HG03280 (cell line): ENCODE measurements around the gene C1QTNF1.
A peak's percentile ranks its signal among the peaks of the same experiment; 100 is the strongest.
"Not testable (repeated sequence)": the region's sequence is repeated elsewhere in the genome, so short reads cannot be mapped to it uniquely, and the experiment has no call there.

Experiments used
- ATAC-seq: cut with Tn5 transposase; IDR thresholded peaks from one replicate; pipeline ENCODE4 v1.9.1; 2021; ENCODE audit warnings: mild to moderate bottlenecking, moderate library complexity; ENCODE audit not compliant: unreplicated experiment

C1QTNF1 gene

GRCh38 chr17:79051306-79051705, 27.3 kb downstream of the C1QTNF1 start:
- no peak for ATAC-seq

DNA sequence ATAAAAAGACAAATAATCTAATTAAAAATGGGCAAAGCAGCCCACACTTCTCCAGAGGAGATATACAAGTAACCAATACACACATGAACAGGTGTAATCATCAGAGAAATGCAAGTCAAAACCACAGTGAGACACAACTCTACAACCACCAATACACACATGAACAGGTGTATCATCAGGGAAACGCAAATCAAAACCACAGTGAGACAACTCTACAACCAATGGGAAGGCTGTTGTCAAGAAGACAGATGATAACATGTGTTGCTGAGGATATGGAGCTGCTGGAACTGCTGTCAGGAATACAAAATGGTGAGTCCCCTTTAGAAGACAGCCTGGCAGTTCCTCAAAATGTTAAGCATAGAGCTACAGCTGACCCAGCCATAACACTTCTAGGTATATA, 28.2 kb downstream of the C1QTNF1 start:
- ATAC-seq = no peak

GRCh38 chr17:79053251-79053925, 29.4 kb downstream of the C1QTNF1 start:
- no peak for ATAC-seq

GRCh38 chr17:79054200-79054960, 30.4 kb downstream of the C1QTNF1 start:
- no peak for ATAC-seq

DNA sequence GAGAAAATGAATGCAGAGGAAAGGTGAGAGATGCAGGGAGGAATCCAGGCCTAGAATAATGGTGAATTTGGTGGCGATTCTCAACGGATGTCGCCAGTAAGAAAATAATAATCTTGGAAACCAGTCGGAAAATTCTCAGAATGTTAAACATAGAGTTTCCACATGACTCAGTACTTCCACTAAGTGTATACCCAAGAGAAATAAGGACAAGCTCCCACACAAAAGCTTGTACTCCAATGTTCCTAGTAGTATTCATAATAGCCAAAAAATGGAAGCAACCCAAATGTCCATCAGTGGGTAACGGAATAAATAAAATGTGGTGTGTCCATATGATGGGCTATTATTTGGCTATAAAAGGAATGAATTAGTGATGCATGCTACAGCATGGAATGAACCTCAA, 31.2 kb downstream of the C1QTNF1 start:
- no peak for ATAC-seq

DNA sequence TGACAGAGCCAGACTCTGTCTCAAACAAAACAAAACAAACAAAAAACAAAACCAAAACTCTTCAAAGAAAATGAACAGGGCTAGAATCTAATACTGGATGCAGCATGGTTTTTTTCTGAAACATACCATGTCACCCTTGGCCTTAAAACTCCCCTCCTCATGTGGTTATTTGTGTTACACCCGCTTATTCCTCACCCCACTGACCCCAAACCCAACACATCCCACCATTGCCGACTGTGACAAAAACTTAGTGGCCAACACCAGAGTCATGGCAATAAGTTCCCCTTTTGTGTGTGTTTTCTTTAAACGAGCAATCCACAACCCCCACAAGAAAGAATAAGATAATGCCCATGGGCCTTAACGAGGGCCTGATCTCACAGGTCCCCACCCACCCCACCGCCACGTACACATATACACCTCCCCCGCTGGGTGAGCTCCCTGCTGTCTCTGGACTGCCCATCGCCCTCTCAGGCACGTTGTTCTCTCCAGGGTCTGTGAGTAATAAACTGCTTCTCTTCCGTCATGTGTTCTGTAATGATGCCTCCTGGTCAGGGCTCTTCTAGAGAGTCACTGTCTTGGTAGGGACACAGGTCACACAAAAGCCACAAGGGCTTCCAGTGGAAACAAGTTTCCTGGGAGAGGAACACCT, 33.9 kb downstream of the C1QTNF1 start:
- ATAC-seq = no peak

DNA sequence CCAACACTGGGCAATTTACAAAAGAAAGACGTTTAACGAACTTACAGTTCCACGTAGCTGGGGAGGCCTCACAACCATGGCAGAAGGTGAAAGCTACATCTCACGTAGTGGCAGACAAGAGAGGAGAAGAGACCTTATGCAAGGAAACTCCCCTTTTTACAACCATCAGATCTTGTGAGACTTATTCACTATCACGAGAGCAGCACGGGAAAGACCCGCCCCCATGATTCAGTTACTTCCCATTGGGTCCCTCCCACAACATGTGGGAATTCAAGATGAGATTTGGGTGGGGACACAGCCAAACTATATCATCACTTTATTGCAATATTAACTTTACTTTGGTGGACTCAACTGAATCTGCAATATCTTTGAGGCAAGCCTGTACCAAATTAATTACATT, 38.7 kb downstream of the C1QTNF1 start:
- ATAC-seq = no peak

DNA sequence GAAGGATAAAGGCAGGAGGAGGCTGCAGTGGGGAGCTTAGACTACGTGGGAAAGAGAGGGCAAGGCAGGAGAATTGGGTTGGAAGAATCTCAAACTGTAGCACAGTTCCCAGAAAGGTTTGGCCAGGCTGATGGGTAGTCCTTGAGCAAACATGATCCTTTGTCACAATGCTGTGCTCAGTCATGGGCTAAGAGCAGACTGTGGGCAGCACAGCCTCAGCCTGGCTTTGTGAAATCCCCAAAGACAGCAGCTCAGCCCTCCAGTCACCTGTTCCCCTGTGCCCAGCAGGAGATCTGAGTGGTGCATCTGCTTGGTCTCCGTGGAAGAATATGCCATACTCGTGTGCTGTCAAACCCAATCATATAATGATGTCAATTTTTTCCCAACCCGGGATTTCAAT, 40.1 kb downstream of the C1QTNF1 start:
- no peak for ATAC-seq

DNA sequence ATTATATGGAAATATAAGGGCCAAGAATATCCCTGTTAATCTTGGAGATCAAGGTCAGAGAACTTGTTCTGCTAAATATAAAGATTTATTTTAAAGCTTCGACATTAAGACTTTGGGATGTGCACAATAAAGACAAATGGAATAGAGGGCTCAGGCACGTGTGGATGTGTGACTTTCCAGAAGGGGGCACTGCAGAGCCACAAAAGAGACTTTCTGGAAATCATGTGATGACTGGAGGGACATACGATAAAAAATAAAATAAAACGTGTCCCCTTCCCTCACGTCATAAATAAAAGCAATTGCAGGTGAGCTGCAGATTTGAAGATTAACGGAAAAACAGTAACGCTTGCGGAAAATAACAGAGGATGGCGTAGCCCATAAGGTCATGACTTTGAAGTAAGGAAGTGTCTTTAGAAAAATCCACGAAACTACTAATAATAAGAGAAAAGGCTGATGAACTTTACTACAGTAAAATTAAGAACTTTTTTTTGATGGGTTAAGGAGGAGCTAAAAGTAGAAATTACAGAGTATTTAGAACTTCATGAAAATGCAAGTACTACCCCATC, 41.2 kb downstream of the C1QTNF1 start:
- no peak for ATAC-seq

DNA sequence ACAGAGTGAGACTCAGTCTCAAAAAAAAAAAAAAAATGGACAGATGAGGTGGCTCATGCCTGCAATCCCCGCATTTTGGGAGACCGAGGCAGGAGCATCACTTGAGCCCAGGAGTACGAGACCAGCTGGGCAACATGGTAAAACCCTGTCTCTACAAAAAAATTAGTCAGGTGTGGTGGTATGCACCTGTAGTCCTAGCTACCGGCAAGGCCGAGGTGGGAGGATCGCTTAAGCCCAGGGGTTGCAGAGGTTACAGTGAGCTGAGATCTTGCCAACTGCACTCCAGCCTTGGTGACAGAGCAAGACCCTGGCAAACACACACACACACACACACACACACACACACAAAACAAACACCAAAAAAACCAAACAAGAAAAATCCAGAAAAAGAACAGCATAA, 43.0 kb downstream of the C1QTNF1 start:
- no peak for ATAC-seq

- no peak for ATAC-seq
Measured at GRCh38 chr17:79070266-79070880, 46.4 kb downstream of the C1QTNF1 start.

GRCh38 chr17:79071161-79071740, 47.3 kb downstream of the C1QTNF1 start:
- ATAC-seq = no peak

GRCh38 chr17:79072544-79072943, 48.6 kb downstream of the C1QTNF1 start:
- ATAC-seq = no peak

DNA sequence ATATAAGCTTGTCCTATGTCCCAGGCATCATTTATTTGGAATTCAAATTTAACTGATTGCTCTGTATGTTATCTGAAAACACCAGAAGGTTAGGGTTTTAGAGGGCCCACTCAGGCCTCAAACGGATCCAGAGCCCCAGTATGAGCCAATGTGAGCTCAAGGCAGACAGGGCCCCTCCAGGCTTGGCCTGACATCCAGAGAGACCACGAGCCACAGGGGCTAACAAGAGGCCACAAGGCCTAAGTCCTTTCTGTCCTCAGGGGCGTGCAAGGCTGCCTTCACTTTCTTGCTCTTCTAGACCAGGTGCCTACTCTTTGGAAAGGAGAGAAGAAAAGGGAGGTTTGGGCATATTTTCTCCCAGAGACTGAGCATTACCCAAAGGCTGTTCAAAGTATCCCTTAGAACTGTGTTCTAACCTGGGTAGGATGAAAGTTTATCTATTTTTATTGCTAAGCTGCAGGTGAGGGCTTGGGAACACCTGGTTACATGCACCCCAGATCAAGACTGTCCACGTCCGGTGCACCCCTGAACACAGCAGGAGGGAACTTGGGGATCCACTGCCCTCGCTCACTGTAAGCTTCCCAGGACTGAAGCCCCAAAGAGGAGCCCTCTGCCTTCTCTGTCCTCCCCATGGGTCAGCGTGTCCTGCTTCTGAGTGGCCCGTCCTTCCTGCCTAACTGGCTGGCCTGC, 49.2 kb downstream of the C1QTNF1 start:
- ATAC-seq = no peak

GRCh38 chr17:79073706-79074088, 49.7 kb downstream of the C1QTNF1 start:
- ATAC-seq = no peak

GRCh38 chr17:79074121-79074648, 50.2 kb downstream of the C1QTNF1 start:
- ATAC-seq = not testable (repeated sequence)

DNA sequence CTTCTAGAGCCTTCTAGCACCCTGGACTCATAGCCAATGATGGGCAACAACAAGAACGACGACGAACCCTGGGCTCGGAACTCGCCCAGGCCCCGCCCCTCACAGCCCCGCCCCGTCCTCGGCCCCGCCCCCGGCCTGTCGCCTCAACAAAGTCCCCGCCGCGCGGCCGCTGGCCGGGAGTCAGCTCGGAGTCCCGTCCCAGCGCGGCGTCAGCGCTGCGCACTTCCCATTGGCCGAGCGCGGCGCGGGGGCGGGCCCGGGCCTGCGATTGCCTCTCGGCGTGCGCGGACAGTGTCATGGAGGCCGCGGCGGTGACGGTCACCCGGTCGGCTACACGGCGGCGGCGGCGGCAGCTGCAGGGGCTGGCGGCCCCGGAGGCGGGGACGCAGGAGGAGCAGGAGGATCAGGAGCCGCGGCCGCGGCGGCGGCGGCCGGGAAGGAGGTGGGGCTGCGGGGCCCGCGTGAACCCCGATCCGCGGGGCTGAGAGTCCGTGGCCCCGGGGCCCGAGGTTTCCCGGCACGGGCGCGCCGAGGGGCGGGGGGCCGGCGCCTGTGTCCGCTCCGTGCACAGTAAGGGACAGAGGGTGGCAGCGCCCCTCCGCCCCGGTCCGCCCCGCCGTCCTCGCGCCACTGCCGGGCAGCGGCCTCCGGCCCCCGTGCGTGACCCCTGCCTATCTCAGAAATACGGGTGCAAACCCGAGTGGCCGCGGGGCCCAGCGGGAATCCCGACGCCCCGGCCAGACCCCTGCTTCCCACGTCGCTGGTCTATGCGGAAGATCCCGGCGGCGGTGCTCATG, 50.9 kb downstream of the C1QTNF1 start, which contains the start of gene ENGASE:
Gene ENGASE, plus strand, starts transcription at position 176 of the 797 bp plus-strand sequence. Its CDS starts 121 bp downstream, at position 297.
- peak; percentile 89 for ATAC-seq

GRCh38 chr17:79075446-79075750, 51.4 kb downstream of the C1QTNF1 start:
- peak; percentile 20 for ATAC-seq

DNA sequence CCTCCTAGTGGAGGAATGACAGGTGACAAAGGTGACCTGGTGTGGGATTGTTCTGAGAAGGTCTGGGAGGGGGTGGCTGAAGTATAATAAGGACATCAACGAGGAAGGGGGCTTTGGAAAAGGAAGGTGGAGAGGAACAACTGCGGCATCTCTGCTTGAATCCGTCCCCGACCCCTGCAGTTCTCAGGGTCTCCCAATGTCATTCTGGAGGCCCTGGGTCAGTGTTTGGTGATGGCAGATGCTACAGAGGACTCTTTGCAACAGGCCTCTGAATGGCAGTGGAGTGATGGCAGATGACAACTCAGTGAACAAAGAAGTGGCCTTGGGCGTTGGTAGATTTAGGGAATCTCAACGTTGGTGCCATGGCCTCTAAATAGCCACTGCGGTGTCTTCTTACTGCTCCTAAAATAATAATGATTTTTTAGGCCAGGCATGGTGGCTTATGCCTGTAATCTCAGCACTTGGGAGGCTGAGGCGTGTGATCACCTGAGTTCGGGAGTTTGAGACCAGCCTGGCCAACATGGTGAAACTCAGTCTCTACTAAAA, 52.0 kb downstream of the C1QTNF1 start:
- ATAC-seq = no peak
